Measurements from ENCODE around the gene ZNF274.

DNA sequence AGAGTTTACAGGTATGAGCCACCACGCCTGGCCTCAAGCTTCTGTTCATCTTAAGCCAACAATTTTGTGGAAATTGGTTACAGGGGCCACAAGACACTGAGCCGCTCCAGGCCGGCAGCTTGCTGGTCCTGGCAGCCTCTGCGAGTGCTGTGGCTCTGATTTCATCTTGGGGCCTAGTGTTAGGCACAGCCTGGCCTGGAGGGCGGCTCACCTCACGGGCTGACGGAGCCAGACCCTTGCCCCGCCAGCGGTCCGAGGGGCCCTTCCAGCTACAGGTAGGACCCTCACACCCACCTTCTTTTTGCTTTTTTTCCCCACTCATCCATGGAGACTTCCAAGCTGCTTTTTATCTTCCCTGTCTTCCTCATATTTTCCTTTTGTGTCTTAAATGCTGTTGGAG is 54.5 kb downstream of the ZNF274 start:
- TF ChIP-seq, protein P1, sequence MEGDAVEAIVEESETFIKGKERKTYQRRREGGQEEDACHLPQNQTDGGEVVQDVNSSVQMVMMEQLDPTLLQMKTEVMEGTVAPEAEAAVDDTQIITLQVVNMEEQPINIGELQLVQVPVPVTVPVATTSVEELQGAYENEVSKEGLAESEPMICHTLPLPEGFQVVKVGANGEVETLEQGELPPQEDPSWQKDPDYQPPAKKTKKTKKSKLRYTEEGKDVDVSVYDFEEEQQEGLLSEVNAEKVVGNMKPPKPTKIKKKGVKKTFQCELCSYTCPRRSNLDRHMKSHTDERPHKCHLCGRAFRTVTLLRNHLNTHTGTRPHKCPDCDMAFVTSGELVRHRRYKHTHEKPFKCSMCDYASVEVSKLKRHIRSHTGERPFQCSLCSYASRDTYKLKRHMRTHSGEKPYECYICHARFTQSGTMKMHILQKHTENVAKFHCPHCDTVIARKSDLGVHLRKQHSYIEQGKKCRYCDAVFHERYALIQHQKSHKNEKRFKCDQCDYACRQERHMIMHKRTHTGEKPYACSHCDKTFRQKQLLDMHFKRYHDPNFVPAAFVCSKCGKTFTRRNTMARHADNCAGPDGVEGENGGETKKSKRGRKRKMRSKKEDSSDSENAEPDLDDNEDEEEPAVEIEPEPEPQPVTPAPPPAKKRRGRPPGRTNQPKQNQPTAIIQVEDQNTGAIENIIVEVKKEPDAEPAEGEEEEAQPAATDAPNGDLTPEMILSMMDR (conservative IDR thresholded peaks at IDR 0.05; ENCODE audit: low read depth, low read length), result no peak
- no peak for TF ChIP-seq EZH2 (IDR thresholded peaks at IDR 0.05; ENCODE audit: low read length, unreplicated experiment)

All from PC-3 (cell line).